Heart left ventricle (tissue), 16 donors: ENCODE data around the gene ZNF217. TPM values are rescaled to one million over a fixed set of nuclear protein-coding genes. Genes with fewer than 3 reads are reported as not detected.
"Not testable (repeated sequence)": the region's sequence is repeated elsewhere in the genome, so short reads cannot be mapped to it uniquely, and the experiment has no call there.

ENCODE experiments used
- ATAC-seq, 4 donors: fragments of 200-7000 bp; cut with Tn5 transposase; one replicate each; pipeline ENCODE4 v1.9.1; 2020 to 2022; ENCODE audit warnings: moderate library complexity in 4 of 4, mild to moderate bottlenecking in 3 of 4, moderate number of reproducible peaks in 1 of 4
- DNase-seq, 5 donors: peaks; one replicate each; pipeline ENCODE4 v3.0.0-alpha.2; 2020
- H3K27ac ChIP-seq, 12 donors: fragments of 200-600 bp; sonication (generic) in 4 of 12; one replicate each; pipeline versions ENCODE4 v1.5.0 to v1.8.0; 2016 to 2022; ENCODE audit warnings: mild to moderate bottlenecking in 2 of 12
- H3K27me3 ChIP-seq, 9 donors: fragments of 200-600 bp; sonication (generic) in 2 of 9; one replicate each; pipeline versions ENCODE4 v1.5.1 to v1.8.0; 2016 to 2022; ENCODE audit warnings: mild to moderate bottlenecking in 3 of 9
- H3K36me3 ChIP-seq, 9 donors: fragments of 200-600 bp; sonication (generic) in 2 of 9; one replicate each; pipeline versions ENCODE4 v1.5.0 to v1.8.0; 2018 to 2022; ENCODE audit warnings: mild to moderate bottlenecking in 2 of 9
- H3K4me1 ChIP-seq, 12 donors: fragments of 200-600 bp; sonication (generic) in 4 of 12; one replicate each; pipeline versions ENCODE4 v1.5.0 to v1.8.0; 2016 to 2022; ENCODE audit warnings: mild to moderate bottlenecking in 3 of 12
- H3K4me3 ChIP-seq, 12 donors: fragments of 200-600 bp; sonication (generic) in 4 of 12; one replicate each; pipeline versions ENCODE4 v1.5.0 to v1.8.0; 2017 to 2022; ENCODE audit warnings: mild to moderate bottlenecking in 9 of 12, moderate library complexity in 4 of 12
- H3K9me3 ChIP-seq, 12 donors: fragments of 200-600 bp; sonication (generic) in 4 of 12; one replicate each; pipeline versions ENCODE4 v1.5.0 to v1.8.0; 2016 to 2022; ENCODE audit warnings: mild to moderate bottlenecking in 1 of 12
- CTCF ChIP-seq, 12 donors: fragments of 200-600 bp; sonication (generic) in 4 of 12; IDR thresholded peaks; one replicate each; pipeline versions ENCODE4 v1.5.0 to v1.8.0; 2018 to 2022; ENCODE audit warnings: antibody characterized with exemption in 12 of 12, mild to moderate bottlenecking in 5 of 12
- POLR2A ChIP-seq, 2 donors: fragments of 450-650 bp; IDR thresholded peaks; one replicate each; pipeline ENCODE4 v1.6.1; 2017; ENCODE audit warnings: antibody characterized with exemption in 2 of 2, mild to moderate bottlenecking in 2 of 2, moderate library complexity in 2 of 2
- WGBS, 4 donors: extraction: QIAGEN DNeasy Blood & Tissue Kit in 2 of 4; methylation state at CpG; one replicate each; pipeline versions ENCODE4 v1.1.5 to v1.1.7; 2013 to 2018; 5-methylcytosine and 5-hydroxymethylcytosine counted together
- intact Hi-C, 10 donors: fragments of 100-400 bp; cut with DNase I; formaldehyde crosslinking; loops; one replicate each; pipeline versions ENCODE4 v1.11.1 to v1.14.2; 2022
- polyA plus RNA-seq, 2 donors: library from polyadenylated mRNA; stranded (reverse); fragments of 200-250 nt; gene quantifications; one replicate each; pipeline ENCODE4 v1.2.3, GENCODE V29; 2013
- total RNA-seq, 9 donors: library from RNA; depleted of rRNA in 2 of 9; stranded (reverse); fragments of >200 nt in 2 of 9; fragmentation: NEBNext Ultra II Directional in 3 of 9; extraction: Animal tissue kit (Norgen Biotek cat#: 25700) in 3 of 9; gene quantifications; one replicate each; pipeline versions ENCODE4 v1.1.0 to v1.2.4, GENCODE V29; 2016 to 2023
- donor health status: ischemic (EF 13 %, LVEDD 7.1; RV severe dilation, severe dysfunction).
- donor health status: healthy with polysubstance abuse.
- donor health status: DM: no; HTN: yes; CAD: no.
- donor health status: DM: no; HTN: no; CAD: no.
- donor health status: ischemic (EF 25% LVEDD 6.9; RV normal size, moderate dysfunction).
- donor health status: ischemic (EF 25% LVEDD 5.7; RV mildly dilated, moderate dysfunction).
- donor health status: healthy.
- donor health status: DM: yes; HTN: yes; CAD: no.
- donor health status: ischemic (EF 35%, LVEDD 5.7; RV mildly dilated, moderate dysfunction).
- donor health status: nonischemic (EF 11% LVEDD 7.7; RV severe dilation, severe dysfunction).
- donor health status: DM: yes; HTN: yes; CAD: no.
- donor health status: PGD.
- donor health status: ischemic (EF 29% LVEDD 5.4; RV normal size, mild dysfunction).
- donor health status: nonischemic (EF 23%, LVEDD 6.1; RV moderate dilation, normal function).

ZNF217 gene
- total and polyA plus RNA-seq, 11 donors, result 3.7 to 24.1 (median 8.0) TPM

- Histone ChIP-seq H3K27me3 (no peaks in the 10 kb centered on the region), H3K4me3 (peak overlapping the region in 1 of 12 donors; percentile 4), H3K27ac (peak overlapping the region; percentile 71 to 91 (median 82)), H3K9me3 (no peaks in the 10 kb centered on the region), H3K4me1 (peaks cover 12 to 60% (median 27%) of the 10 kb centered on the region in 12 donors), H3K36me3 (no peaks in the 10 kb centered on the region)
- ATAC-seq (peak; percentile 57 to 72 (median 65)), DNase-seq (peak in 4 of 5 donors; percentile 33 to 62 (median 38))
- no peak for TF ChIP-seq POLR2A (IDR thresholded peaks at IDR 0.05)
- intact Hi-C loops, result loop anchor here in 4 of 10 donors (2.0 to 10.0 kb wide), 3 partner anchors 27 to 207 kb away; no protein-coding TSS in a partner anchor
- WGBS, 4 donors, result 16 to 29% (median 25%) methylated on average over 9 of the region's 9 CpGs
These were observed 28.0 kb upstream of the ZNF217 start for GRCh38 chr20:53621482-53622246.

DNA sequence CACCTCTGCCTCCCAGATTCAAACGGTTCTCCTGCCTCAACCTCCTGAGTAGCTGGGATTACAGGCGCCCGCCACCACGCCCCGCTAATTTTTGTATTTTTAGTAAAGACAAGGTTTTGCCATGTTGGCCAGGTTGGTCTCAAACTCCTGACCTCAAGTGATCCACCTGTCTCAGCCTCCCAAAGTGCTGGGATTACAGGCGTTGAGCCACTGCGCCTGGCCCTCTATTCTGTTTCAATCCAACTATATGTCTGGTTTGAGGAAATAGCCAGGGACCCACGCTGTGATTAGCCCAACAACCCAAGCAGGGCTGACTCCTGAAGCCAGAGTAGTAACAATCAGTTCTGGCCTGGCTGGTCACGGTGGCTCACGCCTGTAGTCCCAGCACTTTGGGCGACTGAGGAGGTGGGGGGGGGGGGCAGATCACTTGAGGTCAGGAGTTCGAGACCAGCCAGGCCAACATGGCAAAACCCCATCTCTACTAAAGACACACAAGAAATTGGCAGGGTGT lies 24.9 kb upstream of the ZNF217 start:
- ATAC-seq, DNase-seq: not testable (repeated sequence)

DNA sequence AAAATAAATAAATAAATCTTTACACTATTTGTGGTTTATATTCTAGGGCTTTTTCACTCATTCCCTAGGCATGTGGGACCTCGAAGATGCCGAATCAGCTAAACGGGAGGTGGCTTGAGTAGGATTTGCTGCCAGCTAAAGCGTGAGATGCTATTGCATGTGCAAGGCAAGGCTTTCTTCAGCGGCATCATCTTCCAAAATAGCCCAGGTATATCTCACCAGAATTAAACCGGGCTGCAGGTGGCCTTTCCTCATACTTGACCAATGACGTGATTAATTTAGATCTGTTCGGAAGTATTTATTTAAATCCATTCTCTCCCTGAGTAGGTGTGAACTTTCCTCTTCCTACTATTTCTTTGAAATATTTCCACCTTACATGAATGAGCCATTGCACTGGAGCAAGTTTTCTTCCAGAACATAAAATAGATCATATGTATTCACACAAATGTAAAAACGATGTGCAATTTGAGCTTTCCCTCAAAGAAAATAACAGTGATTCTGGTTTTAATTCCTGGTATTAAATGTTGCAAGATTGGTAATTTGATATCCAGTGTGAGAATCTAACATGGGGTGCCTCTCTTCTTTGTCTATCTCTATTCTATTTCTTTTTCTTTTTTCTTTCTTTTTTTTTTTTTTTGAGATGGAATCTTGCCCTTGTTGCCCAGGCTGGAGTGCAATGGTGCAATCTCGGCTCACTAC lies 24.3 kb upstream of the ZNF217 start:
- DNase-seq (no peak), ATAC-seq (no peak)
- H3K27me3 ChIP-seq, result no peaks in the 10 kb centered on the region
- peaks cover 12 to 37% (median 17%) of the 10 kb centered on the region in 12 donors for H3K4me1 ChIP-seq
- H3K4me3 ChIP-seq, result no peak overlapping the region
- H3K9me3 ChIP-seq, result no peaks in the 10 kb centered on the region
- TF ChIP-seq POLR2A (IDR thresholded peaks at IDR 0.05), result no peak
- no peak for TF ChIP-seq CTCF (IDR thresholded peaks at IDR 0.05)
- WGBS, 4 donors, result 90 to 96% (median 92%) methylated on average over 10 of the region's 10 CpGs
- intact Hi-C loops, result no loop called here
- no peak overlapping the region for H3K27ac ChIP-seq
- H3K36me3 ChIP-seq, result no peaks in the 10 kb centered on the region

More for the DNA sequence above, 24.9 kb upstream of the ZNF217 start:
- peaks cover 12 to 42% (median 20%) of the 10 kb centered on the region in 12 donors for H3K4me1 ChIP-seq
- H3K4me3 ChIP-seq, intact Hi-C loops, H3K36me3 ChIP-seq, H3K27me3 ChIP-seq, H3K27ac ChIP-seq, H3K9me3 ChIP-seq: not testable (repeated sequence)
- WGBS, 4 donors, result 90 to 96% (median 91%) methylated on average over 11 to 12 of the region's 12 CpGs

- ATAC-seq, H3K27me3 ChIP-seq, H3K36me3 ChIP-seq, H3K4me3 ChIP-seq, H3K9me3 ChIP-seq, intact Hi-C loops, H3K27ac ChIP-seq, DNase-seq: not testable (repeated sequence)
- H3K4me1 ChIP-seq, result peaks cover 0 to 35% (median 4%) of the 10 kb centered on the region in 12 donors
- 95 to 98% (median 96%) methylated on average over 6 of the region's 6 CpGs for WGBS, 4 donors
These were observed 22.9 kb upstream of the ZNF217 start for GRCh38 chr20:53616489-53616888.

GRCh38 chr20:53613748-53614147 lies 20.1 kb upstream of the ZNF217 start:
- TF ChIP-seq CTCF (IDR thresholded peaks at IDR 0.05) (no peak), POLR2A (IDR thresholded peaks at IDR 0.05) (no peak)
- no peak overlapping the region for H3K4me3 ChIP-seq
- no peak for ATAC-seq

GRCh38 chr20:53612289-53612688 lies 18.6 kb upstream of the ZNF217 start:
- H3K4me3 ChIP-seq, H3K36me3 ChIP-seq, H3K9me3 ChIP-seq, DNase-seq, ATAC-seq, intact Hi-C loops, H3K27me3 ChIP-seq: not testable (repeated sequence)
- Histone ChIP-seq H3K4me1 (peaks cover 0 to 54% (median 4%) of the 10 kb centered on the region in 12 donors), H3K27ac (peak overlapping the region in 3 of 12 donors; percentile 0 to 96 (median 2))
- WGBS, 4 donors, result 95 to 97% (median 96%) methylated on average over 8 of the region's 8 CpGs

More at GRCh38 chr20:53613748-53614147, 20.1 kb upstream of the ZNF217 start:
- intact Hi-C loops, result no loop called here
- no peak overlapping the region for H3K27ac ChIP-seq
- no peak for DNase-seq
- no peaks in the 10 kb centered on the region for H3K9me3 ChIP-seq
- H3K4me1 ChIP-seq, result peaks cover 0 to 46% (median 4%) of the 10 kb centered on the region in 12 donors
- no peaks in the 10 kb centered on the region for H3K27me3 ChIP-seq
- no peaks in the 10 kb centered on the region for H3K36me3 ChIP-seq
